ENCODE data around the gene FCGR1A.
"Not testable (repeated sequence)": the region's sequence is repeated elsewhere in the genome, so short reads cannot be mapped to it uniquely, and the experiment has no call there.

DNA sequence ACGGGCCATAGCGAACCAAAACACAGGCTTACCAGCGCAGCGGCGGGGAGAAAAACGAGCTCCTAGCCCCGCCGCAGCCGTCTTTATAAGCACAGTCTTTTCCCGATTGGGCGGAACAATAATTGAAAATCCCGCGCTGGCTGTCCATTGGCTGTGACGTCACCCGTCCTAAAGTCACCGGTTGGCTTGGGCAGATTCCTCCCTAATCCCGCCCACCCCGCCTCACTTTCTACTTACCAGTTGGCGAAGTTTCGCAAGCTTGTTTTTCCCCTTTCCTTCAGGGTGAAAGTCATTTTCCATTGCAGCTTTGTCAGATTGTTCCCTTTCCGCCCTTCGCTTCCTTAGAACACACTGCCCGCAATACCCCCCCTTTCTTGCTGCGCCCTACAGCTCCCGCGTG lies 58.7 kb downstream of the FCGR1A start:
- not testable (repeated sequence) for TF ChIP-seq HNRNPH1 (optimal IDR thresholded peaks at IDR 0.05; ENCODE audit: low read depth, low read length); ZNF79 (CRISPR knock-in tag; IDR thresholded peaks at IDR 0.05; ENCODE audit: low read depth); SP1 (CRISPR knock-in tag; IDR thresholded peaks at IDR 0.05); MIER1 (IDR thresholded peaks at IDR 0.05; ENCODE audit: low read depth); AFF4 (CRISPR knock-in tag; IDR thresholded peaks at IDR 0.05); SNRNP70 (optimal IDR thresholded peaks at IDR 0.05; ENCODE audit: low read depth, low read length); E2F1 (CRISPR knock-in tag; IDR thresholded peaks at IDR 0.05); KAT2B (IDR thresholded peaks at IDR 0.05; ENCODE audit: low read depth, low read length); PCBP2 (IDR thresholded peaks at IDR 0.05; ENCODE audit: low read depth, low read length, poor library complexity, severe bottlenecking); TSC22D4 (tag; IDR thresholded peaks at IDR 0.05); HIVEP1 (CRISPR knock-in tag; IDR thresholded peaks at IDR 0.05); CHD1 (IDR thresholded peaks at IDR 0.05; ENCODE audit: low read length)

Data from K562 (cell line).